PFSK-1 (cell line): ENCODE results near the gene TNFRSF21.

ENCODE experiments used
- FOXP2 ChIP-seq: optimal IDR thresholded peaks from 2 replicates; pipeline ENCODE3; 2011; ENCODE audit warnings: borderline replicate concordance, control low read depth, inconsistent platforms; ENCODE audit not compliant: insufficient read depth; ENCODE audit errors: extremely low read length, extremely low read depth
- POLR2AphosphoS5 ChIP-seq: IDR thresholded peaks from 2 replicates; pipeline ENCODE4 v1.6.1; 2012; ENCODE audit warnings: low read depth, mild to moderate bottlenecking, control low read depth, low read length, moderate library complexity
- REST ChIP-seq, 2 experiments: IDR thresholded peaks; 2 replicates each; pipeline versions ENCODE4 v1.6.1 to v1.8.0; 2011 to 2012; ENCODE audit warnings: low read depth in 2 of 2, low read length in 2 of 2, control low read depth in 1 of 2, inconsistent platforms in 1 of 2, mild to moderate bottlenecking in 1 of 2, moderate library complexity in 1 of 2; ENCODE audit not compliant: insufficient read depth in 1 of 2
- SIN3A ChIP-seq: IDR thresholded peaks from 2 replicates; pipeline ENCODE4 v1.6.1; 2012; ENCODE audit warnings: mild to moderate bottlenecking, low read length, moderate library complexity, borderline replicate concordance; ENCODE audit not compliant: insufficient read depth
- TAF1 ChIP-seq: IDR thresholded peaks from 2 replicates; pipeline ENCODE4 v1.6.1; 2012; ENCODE audit warnings: low read length, control low read depth, borderline replicate concordance; ENCODE audit not compliant: insufficient read depth

Gene TNFRSF21

GRCh38 chr6:47206626-47207025, 103.1 kb downstream of the TNFRSF21 start:
- TF ChIP-seq TAF1 (no peak), FOXP2 (no peak), REST (IDR thresholded peaks at IDR 0.05; ENCODE audit: insufficient read depth in 1 of 2, low read depth in 2 of 2, low read length in 2 of 2) (no peak), POLR2AphosphoS5 (no peak), SIN3A (no peak)

GRCh38 chr6:47203938-47204611, 105.6 kb downstream of the TNFRSF21 start:
- TF ChIP-seq TAF1: no peak
- no peak for TF ChIP-seq REST (IDR thresholded peaks at IDR 0.05; ENCODE audit: insufficient read depth in 1 of 2, low read depth in 2 of 2, low read length in 2 of 2)
- TF ChIP-seq POLR2AphosphoS5: no peak
- TF ChIP-seq FOXP2: no peak
- TF ChIP-seq SIN3A: no peak

- no peak for TF ChIP-seq REST (IDR thresholded peaks at IDR 0.05; ENCODE audit: insufficient read depth in 1 of 2, low read depth in 2 of 2, low read length in 2 of 2)
- TF ChIP-seq FOXP2: no peak
- no peak for TF ChIP-seq SIN3A
- TF ChIP-seq POLR2AphosphoS5: no peak
- no peak for TF ChIP-seq TAF1
Measured at GRCh38 chr6:47203266-47203937, 106.3 kb downstream of the TNFRSF21 start.

- no peak for TF ChIP-seq FOXP2
- no peak for TF ChIP-seq SIN3A
- no peak for TF ChIP-seq REST (IDR thresholded peaks at IDR 0.05; ENCODE audit: insufficient read depth in 1 of 2, low read depth in 2 of 2, low read length in 2 of 2)
- no peak for TF ChIP-seq TAF1
- TF ChIP-seq POLR2AphosphoS5: no peak
Measured at GRCh38 chr6:47202644-47203205, 107.0 kb downstream of the TNFRSF21 start.
